CD4-positive, alpha-beta T cell (primary cell): ENCODE measurements around the gene CYP1A1. TPM values are rescaled to one million over a fixed set of nuclear protein-coding genes. Genes with fewer than 3 reads are reported as not detected.

Experiments
- ATAC-seq: fragments of 200-7000 bp; cut with Tn5 transposase; one replicate; pipeline ENCODE4 v1.10.0; 2022; ENCODE audit warnings: mild to moderate bottlenecking; ENCODE audit not compliant: poor library complexity
- CTCF ChIA-PET: fragments of 350-600 bp; sonication (Branson Sonifier 250); formaldehyde crosslinking; loops from one replicate; lab custom pipeline; 2021; ENCODE audit warnings: antibody characterized with exemption, inconsistent platforms; lab: Charles Lee
- POLR2A ChIA-PET: fragments of 350-600 bp; sonication (Branson Sonifier 250); formaldehyde crosslinking; loops from one replicate; lab custom pipeline; 2021; ENCODE audit warnings: antibody characterized with exemption, inconsistent platforms; lab: Charles Lee
- DNase-seq, 14 experiments: peaks; one replicate each; pipeline ENCODE4 v3.0.0-alpha.2; 2013 to 2020; ENCODE audit warnings: mixed read lengths in 2 of 14
- H3K27ac ChIP-seq, 2 donors: one replicate each; pipeline versions ENCODE4 v1.5.1 to v1.7.0; 2013; ENCODE audit warnings: low read length in 2 of 2, low read depth in 1 of 2, mild to moderate bottlenecking in 1 of 2
- H3K27me3 ChIP-seq, 2 experiments: 1 replicate in 1 of 2; 2 replicates in 1 of 2; pipeline versions ENCODE4 v1.6.1 to v1.7.0; 2013; ENCODE audit warnings: low read length in 2 of 2, control low read depth in 1 of 2, mild to moderate bottlenecking in 1 of 2, moderate library complexity in 1 of 2; ENCODE audit not compliant: insufficient read depth in 2 of 2, control insufficient read depth in 1 of 2
- H3K36me3 ChIP-seq: one replicate; pipeline ENCODE4 v1.6.1; 2013; ENCODE audit warnings: low read length, control low read depth; ENCODE audit not compliant: insufficient read depth
- H3K4me1 ChIP-seq: one replicate; pipeline ENCODE4 v1.6.1; 2013; ENCODE audit warnings: low read length, control low read depth; ENCODE audit not compliant: insufficient read depth
- H3K4me3 ChIP-seq: one replicate; pipeline ENCODE4 v1.5.1; 2013; ENCODE audit warnings: mild to moderate bottlenecking, low read length, moderate library complexity
- H3K9me3 ChIP-seq, 2 experiments: 1 replicate in 1 of 2; 2 replicates in 1 of 2; pipeline versions ENCODE4 v1.6.1 to v1.7.0; 2013; ENCODE audit warnings: low read length in 2 of 2, mild to moderate bottlenecking in 2 of 2, control low read depth in 1 of 2, moderate library complexity in 1 of 2; ENCODE audit not compliant: control insufficient read depth in 1 of 2, insufficient read depth in 1 of 2
- H3K27ac Mint-ChIP-seq: one replicate; pipeline ENCODE4 v1.8.0; 2020; ENCODE audit warnings: mixed read lengths
- H3K27me3 Mint-ChIP-seq: one replicate; pipeline ENCODE4 v1.8.0; 2021; ENCODE audit warnings: mixed read lengths
- H3K36me3 Mint-ChIP-seq: one replicate; pipeline ENCODE4 v1.8.0; 2021; ENCODE audit warnings: low read depth, mixed read lengths
- H3K4me1 Mint-ChIP-seq: one replicate; pipeline ENCODE4 v1.8.0; 2021; ENCODE audit warnings: low read depth, mixed read lengths
- H3K4me3 Mint-ChIP-seq: one replicate; pipeline ENCODE4 v1.8.0; 2020; ENCODE audit warnings: mild to moderate bottlenecking, mixed read lengths
- H3K9me3 Mint-ChIP-seq: one replicate; pipeline ENCODE4 v1.8.0; 2020; ENCODE audit warnings: mixed read lengths
- CTCF ChIP-seq: fragments of 200-600 bp; IDR thresholded peaks from one replicate; pipeline ENCODE4 v1.8.0; 2022; ENCODE audit warnings: antibody characterized with exemption, mild to moderate bottlenecking
- intact Hi-C, 2 experiments: fragments of 100-400 bp; cut with DNase I in 1 of 2; cut with micrococcal nuclease in 1 of 2; formaldehyde crosslinking; loops; one replicate each; pipeline versions ENCODE4 v1.15.1 to v1.9.0; 2023 to 2025; cut with DNase I, micrococcal nuclease
- total RNA-seq, 174 experiments: library from RNA in 2 of 174; stranded (reverse) in 2 of 174; gene quantifications; one replicate each; pipeline ENCODE4 v1.2.3 and lab custom pipeline; 2021 to 2026

The CYP1A1 gene
- total RNA-seq, 2 experiments from 2014 or later = not detected

GRCh38 chr15:74696808-74697207, 28.5 kb downstream of the CYP1A1 start:
- Mint-ChIP-seq H3K4me1 (peaks cover 39% of the 10 kb centered on the region), H3K36me3 (peaks cover 17% of the 10 kb centered on the region), H3K27ac (peak overlapping the region; percentile 98), H3K9me3 (no peaks in the 10 kb centered on the region), H3K4me3 (peak overlapping the region; percentile 100), H3K27me3 (peaks cover 8% of the 10 kb centered on the region)
- Histone ChIP-seq H3K27ac (peak overlapping the region in 1 of 2 donors; percentile 83), H3K9me3 (no peaks in the 10 kb centered on the region), H3K4me3 (peak overlapping the region; percentile 78), H3K27me3 (no peaks in the 10 kb centered on the region), H3K4me1 (peaks cover 16% of the 10 kb centered on the region), H3K36me3 (no peaks in the 10 kb centered on the region)
- intact Hi-C loops = loop anchor here in 1 of 2 experiments (2.0 to 10.0 kb wide), 5 partner anchors 30 to 508 kb away; partner anchors contain the start of genes ARID3B, C15orf39, COX5A and ULK3
- DNase-seq = no peak
- no peak for ATAC-seq
- ChIA-PET POLR2A (interaction anchor here (1.4 to 1.9 kb wide), 2 partner anchors 29 to 82 kb away, joined by 7 to 8 read pairs; partner anchors contain the start of gene CLK3), CTCF (no interaction called here)
- TF ChIP-seq CTCF = no peak

- Histone ChIP-seq H3K9me3 (no peaks in the 10 kb centered on the region), H3K27me3 (no peaks in the 10 kb centered on the region), H3K4me3 (peak overlapping the region; percentile 78), H3K36me3 (no peaks in the 10 kb centered on the region), H3K4me1 (peaks cover 16% of the 10 kb centered on the region), H3K27ac (peak overlapping the region; percentile 60 to 83)
- no peak for ATAC-seq
- no peaks in the 10 kb centered on the region for H3K9me3 Mint-ChIP-seq
- intact Hi-C loops = loop anchor here in 1 of 2 experiments (2.0 to 10.0 kb wide), 5 partner anchors 30 to 508 kb away; partner anchors contain the start of genes ARID3B, C15orf39, COX5A and ULK3
- DNase-seq = no peak
- CTCF ChIA-PET = no interaction called here
- POLR2A ChIA-PET = interaction anchor here (1.4 to 1.9 kb wide), 2 partner anchors 30 to 81 kb away, joined by 7 to 8 read pairs; partner anchors contain the start of gene CLK3
- H3K27me3 Mint-ChIP-seq = peaks cover 4% of the 10 kb centered on the region
- H3K4me1 Mint-ChIP-seq = peaks cover 40% of the 10 kb centered on the region
- peaks cover 17% of the 10 kb centered on the region for H3K36me3 Mint-ChIP-seq
- peak overlapping the region; percentile 98 for H3K27ac Mint-ChIP-seq
- peak overlapping the region; percentile 100 for H3K4me3 Mint-ChIP-seq
- no peak for TF ChIP-seq CTCF
Observed at GRCh38 chr15:74696398-74696729, 29.0 kb downstream of the CYP1A1 start.

- H3K27me3 ChIP-seq = no peaks in the 10 kb centered on the region
- CTCF ChIA-PET = interaction anchor here (0.6 to 1.0 kb wide), 2 partner anchors 8 to 73 kb away, joined by 3 to 4 read pairs; no protein-coding TSS in a partner anchor
- Mint-ChIP-seq H3K36me3 (peaks cover 17% of the 10 kb centered on the region), H3K4me1 (peaks cover 44% of the 10 kb centered on the region), H3K4me3 (peak within 1 kb of the TSS; percentile 100), H3K27me3 (peaks cover under 1% of the 10 kb centered on the region), H3K27ac (peak within 1 kb of the TSS; percentile 98), H3K9me3 (no peaks in the 10 kb centered on the region)
- H3K4me1 ChIP-seq = peaks cover 16% of the 10 kb centered on the region
- H3K27ac ChIP-seq = peak within 1 kb of the TSS; percentile 60 to 83
- no peaks in the 10 kb centered on the region for H3K36me3 ChIP-seq
- no peaks in the 10 kb centered on the region for H3K9me3 ChIP-seq
- peak within 1 kb of the TSS; percentile 78 for H3K4me3 ChIP-seq
- peak; percentile 70 to 93 (median 80) for DNase-seq
- POLR2A ChIA-PET = interaction anchor here (0.6 to 1.9 kb wide), 4 partner anchors 30 to 86 kb away, joined by 3 to 8 read pairs (median 5); partner anchors contain the start of genes CLK3 and CSK
- ATAC-seq = peak; percentile 86
- intact Hi-C loops = loop anchor here in 1 of 2 experiments (2.0 to 10.0 kb wide), 5 partner anchors 31 to 509 kb away; partner anchors contain the start of genes ARID3B, C15orf39, COX5A and ULK3
- no peak for TF ChIP-seq CTCF
Observed at GRCh38 chr15:74695597-74696397, 29.5 kb downstream of the CYP1A1 start, which contains the start of gene EDC3. EDC3 (minus strand) TSS chr15:74696024; CDS start chr15:74675124, 20,900 bp downstream.
